Left colon (tissue), 2 donors: ENCODE results near the gene TMEM165. TPM values are rescaled to one million over a fixed set of nuclear protein-coding genes. Genes with fewer than 3 reads are reported as not detected.

ENCODE experiments used
- ATAC-seq: fragments of 200-7000 bp; cut with Tn5 transposase; one replicate; pipeline ENCODE4 v1.9.1; 2020; ENCODE audit warnings: mild to moderate bottlenecking, moderate library complexity
- DNase-seq, 2 donors: peaks; one replicate each; pipeline ENCODE4 v3.0.0-alpha.2; 2020
- intact Hi-C, 2 donors: fragments of 100-400 bp; cut with DNase I in 1 of 2; cut with micrococcal nuclease in 1 of 2; formaldehyde crosslinking; loops; one replicate each; pipeline versions ENCODE4 v1.11.2 to v1.14.0; 2022; cut with DNase I, micrococcal nuclease
- total RNA-seq, 2 donors: library from RNA; stranded (reverse); fragmentation: NEBNext Ultra II Directional; extraction: Animal tissue kit (Norgen Biotek cat#: 25700); gene quantifications; one replicate each; pipeline ENCODE4 v1.2.1, GENCODE V29; 2021
- donor health status: DM: no; HTN: no; CAD: no.
- donor health status: DM: yes; HTN: yes; CAD: no.

Gene TMEM165
- total RNA-seq, 2 donors from 2014 or later = 65.8 to 71.9 TPM

DNA sequence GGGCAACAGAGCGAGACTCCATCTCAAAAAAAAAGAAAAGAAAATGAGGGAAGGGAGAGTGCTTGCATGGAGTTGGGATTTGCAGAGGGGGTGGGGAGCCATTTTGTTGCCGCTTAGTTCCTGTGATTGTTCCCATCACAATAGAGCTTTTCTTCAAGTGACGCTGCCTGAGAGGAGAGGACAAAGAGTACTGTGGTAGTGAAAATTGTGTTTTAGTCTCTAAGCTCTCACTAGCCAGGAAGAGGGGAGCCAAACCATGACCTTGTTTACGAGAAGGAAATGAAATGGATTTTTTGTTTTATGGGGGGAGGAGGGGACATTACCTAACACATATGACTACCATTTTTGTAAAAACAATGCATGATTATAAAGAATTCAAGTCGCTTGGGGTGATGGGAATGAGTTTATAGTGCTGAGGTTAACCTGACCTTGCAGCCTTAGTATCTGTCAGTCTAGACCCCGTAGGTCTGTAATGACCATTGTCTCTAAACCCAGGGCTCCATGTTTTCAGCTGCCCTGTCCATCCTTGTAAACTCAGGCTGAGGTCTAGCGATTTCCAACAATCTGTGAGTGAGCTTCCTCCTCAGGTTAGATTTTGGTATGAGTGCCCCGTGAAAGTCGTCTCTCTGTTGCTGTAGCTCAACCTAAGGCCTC is 30.9 kb upstream of the TMEM165 start:
- no peak for ATAC-seq

DNA sequence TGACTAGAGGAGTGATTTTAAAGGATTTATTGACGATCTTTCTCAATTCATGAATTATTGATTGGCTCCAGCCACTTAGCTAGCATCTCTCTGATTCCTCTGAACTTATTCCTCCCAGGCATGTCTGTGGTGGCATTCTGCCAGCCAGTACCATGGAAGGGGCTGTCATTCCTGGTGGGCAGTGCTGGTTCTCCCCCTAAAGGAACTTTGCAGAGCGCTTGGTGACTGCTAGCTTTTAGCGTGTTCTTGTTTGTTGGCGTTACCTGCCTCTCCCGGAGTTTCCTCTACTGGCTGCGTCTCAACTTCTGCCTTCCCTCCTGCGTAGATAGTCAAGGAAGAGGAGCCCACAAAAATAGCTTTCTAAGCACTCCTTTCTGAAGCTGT is 30.4 kb upstream of the TMEM165 start:
- ATAC-seq (no peak), DNase-seq (no peak)
- intact Hi-C loops = no loop called here

More for the DNA sequence above, 30.9 kb upstream of the TMEM165 start:
- intact Hi-C loops = no loop called here
- no peak for DNase-seq

DNA sequence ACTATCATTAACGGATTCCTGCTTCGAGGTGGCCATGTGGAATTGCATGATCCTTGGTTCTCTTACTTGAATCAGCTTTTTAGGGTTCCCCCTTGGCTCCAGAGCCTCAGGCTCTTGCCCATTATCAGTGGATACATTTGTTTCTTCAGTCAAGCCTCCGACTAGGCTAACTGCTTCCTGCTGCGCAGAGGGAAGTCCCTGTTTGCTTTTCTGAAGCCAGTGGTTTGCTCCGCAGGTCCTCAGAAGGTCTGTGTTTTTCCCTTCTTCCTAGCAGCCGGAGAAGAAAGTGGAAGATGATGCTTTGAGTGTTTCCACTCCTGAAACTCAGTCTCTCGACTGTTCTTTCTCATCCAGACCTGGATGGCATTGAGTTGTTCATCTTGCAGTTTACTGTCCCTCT is 29.1 kb upstream of the TMEM165 start:
- intact Hi-C loops = no loop called here
- DNase-seq (no peak), ATAC-seq (no peak)

DNA sequence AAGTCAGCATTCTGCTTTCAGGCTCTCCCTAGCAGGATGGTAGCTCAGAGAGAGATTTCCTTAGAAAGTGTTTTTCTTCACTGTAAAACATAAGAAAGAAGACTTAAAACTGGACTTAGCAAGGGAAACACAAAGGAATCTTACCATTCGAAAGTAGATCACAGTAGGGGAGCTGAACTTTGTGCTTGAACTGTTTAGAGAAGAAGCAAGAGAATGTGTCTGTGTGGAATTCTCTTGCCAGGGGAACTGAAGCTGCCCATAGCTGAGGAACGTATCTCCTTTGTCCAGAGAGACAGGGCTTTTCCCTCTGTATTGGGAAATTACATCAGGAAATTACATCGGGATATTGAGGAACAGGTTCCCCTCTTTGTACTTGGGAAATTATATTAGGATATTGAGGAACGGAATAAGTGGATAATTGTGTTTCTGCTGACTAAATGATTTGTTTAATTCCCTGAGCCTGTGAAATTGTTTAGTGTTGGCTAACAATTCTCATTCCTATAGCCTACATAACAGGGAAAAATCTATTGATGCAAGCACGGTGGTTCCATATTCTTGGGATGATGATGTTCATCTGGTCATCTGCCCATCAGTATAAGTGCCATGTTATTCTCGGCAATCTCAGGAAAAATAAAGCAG is 28.6 kb upstream of the TMEM165 start:
- intact Hi-C loops = no loop called here
- ATAC-seq (no peak), DNase-seq (no peak)

DNA sequence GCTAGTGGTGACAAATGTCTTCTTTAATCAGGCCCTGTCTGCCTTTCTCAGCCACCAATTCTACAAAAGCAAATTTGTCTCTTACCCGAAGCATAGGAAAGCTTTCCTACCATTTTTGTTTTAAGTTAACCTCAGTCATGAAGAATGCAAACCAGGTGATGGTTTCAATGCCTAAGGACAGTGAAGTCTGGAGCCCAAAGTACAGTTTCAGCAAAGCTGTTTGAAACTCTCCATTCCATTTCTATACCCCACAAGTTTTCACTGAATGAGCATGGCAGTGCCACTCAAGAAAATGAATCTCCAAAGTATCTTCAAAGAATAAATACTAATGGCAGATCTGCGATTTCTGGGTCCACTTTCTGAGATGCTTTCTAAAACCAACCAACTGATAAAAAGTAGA is 25.8 kb upstream of the TMEM165 start:
- DNase-seq = no peak
- ATAC-seq = no peak
- intact Hi-C loops = no loop called here

DNA sequence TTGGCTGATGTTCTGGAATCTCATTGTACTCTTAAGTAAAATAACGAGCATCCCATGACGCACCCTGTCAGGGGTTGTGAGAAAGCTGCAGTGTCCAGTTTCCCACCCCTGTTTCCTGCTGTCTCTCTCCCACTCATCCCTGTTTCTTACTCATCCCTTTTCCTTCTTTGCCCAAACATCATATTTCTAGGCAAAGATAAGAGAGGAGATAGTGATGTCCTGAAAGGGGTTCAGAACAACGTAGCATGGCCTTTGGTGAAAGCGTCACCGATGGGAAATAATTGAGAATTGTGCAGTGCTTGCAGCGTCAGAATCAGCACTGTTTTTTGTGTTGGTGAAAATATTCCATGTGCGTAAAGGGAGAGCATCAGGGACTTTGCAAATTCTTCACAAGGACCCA is 23.5 kb upstream of the TMEM165 start:
- intact Hi-C loops = no loop called here
- no peak for DNase-seq
- ATAC-seq = no peak

DNA sequence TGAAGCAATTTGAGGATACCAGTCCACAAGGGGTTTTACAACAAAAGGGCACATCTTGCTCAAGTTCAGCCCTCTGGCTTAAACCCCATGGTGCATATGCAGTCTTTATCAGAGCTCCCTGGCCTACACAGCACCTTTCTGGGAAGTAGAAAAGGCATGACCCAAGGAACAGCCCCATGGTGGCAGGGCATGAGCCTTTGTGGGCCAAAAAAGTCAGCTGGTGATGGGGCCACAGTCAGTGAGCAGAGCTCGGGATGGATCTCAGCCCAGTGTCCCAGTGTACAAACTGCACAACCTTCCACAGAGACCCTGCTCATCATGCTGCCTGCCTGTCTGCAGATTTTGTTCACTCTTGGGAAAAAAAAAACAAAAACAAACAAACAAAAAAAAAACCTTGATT is 22.3 kb upstream of the TMEM165 start:
- ATAC-seq (no peak), DNase-seq (no peak)
- intact Hi-C loops = no loop called here

DNA sequence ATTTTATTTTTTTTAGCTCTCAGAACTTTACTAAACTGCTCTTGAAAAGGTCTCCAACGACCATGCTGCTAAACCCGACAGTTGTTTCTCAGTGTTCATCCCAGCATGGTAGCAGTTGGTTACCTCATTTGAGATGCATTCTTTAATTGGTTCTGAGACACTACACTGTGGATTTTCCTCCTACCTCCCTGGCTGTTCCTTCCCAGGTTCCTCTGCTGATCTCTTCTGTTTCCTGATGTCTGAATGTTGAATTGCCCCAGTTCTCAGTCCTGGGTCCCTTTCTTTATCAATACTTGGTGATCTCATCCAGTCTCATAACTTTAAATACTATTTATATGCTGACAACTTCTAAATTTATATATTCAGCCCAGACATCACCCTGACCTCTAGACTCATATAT is 19.1 kb upstream of the TMEM165 start:
- intact Hi-C loops = no loop called here
- ATAC-seq (no peak), DNase-seq (no peak)

DNA sequence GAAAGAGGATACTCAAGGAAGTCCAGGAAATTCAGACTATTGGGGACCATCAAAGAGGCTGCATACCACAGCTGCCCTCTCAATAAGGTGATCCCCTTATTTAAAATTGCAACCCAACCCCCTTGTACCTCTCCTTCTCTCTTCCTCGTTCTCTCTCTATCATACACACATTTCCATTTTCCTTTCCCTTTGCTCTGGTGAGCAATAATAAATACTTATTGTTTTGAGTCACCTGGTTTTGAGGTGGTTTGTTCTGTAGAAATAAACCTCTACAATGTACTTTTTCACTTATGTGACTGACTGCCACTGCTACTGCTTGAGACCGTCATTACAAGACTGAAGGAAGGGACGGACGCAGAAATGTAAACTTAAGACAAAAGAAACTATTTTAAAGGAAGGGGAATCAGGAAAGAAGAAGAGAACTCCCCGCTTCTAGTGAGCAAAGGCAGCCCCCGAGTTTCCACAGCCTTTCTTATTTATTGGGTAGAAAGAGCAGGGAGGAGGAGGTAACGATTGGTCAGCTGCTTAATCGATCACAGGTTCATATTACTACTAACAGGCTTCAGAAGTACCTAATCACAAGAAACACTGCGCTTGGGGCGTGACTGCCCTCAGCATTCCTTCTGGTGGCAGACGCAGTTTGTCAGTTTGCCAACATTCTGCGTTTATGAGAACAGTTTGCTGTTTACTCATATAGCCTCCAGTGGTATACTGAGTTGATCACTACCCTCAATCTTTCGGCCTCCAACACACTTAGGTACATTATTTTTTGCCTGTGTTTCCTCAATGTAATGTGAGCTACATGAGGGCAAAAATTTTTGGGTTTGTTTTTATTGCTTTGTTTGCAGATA is 16.9 kb upstream of the TMEM165 start:
- DNase-seq (peak; percentile 49 to 61), ATAC-seq (peak; percentile 62)
- intact Hi-C loops = no loop called here

DNA sequence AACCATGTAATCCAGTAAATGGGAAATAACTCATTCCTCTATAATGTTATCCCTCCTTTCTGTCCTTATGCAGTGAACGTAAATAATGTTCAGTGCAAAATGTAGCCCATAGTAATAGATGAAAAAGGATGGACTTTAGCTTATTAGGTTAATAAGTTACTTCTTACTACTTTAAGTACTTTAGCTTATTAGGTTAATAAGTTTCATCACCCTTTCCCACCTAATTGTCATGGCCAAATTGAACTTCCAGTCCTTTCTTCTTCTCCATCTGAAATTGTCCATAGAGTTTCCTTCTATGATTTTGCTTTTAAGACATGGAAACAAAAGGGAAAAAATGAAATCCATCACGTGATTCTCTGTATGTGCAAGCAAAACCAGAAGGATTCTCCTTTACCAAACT is 15.2 kb upstream of the TMEM165 start:
- intact Hi-C loops = no loop called here
- DNase-seq = no peak
- ATAC-seq = no peak

DNA sequence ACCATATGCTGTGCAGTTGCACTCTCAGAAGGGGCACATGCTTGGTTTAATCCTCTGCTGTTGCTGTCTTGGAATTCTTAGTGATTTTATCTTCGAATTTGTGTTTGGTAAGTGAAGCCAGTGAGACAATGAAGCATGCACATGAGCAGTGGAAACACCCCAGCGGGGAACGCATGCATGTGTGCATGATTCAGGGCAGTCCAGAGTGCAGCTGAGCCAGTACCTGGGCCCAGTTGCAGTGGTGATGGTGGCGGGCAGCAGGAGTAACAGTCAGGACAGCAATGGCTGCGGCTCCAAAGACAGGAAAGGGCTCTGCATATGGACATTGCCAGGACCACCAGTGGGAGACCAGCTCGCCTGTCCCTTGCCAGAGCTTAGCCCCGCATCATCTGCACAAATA is 14.3 kb upstream of the TMEM165 start:
- intact Hi-C loops = no loop called here
- DNase-seq (no peak), ATAC-seq (no peak)

DNA sequence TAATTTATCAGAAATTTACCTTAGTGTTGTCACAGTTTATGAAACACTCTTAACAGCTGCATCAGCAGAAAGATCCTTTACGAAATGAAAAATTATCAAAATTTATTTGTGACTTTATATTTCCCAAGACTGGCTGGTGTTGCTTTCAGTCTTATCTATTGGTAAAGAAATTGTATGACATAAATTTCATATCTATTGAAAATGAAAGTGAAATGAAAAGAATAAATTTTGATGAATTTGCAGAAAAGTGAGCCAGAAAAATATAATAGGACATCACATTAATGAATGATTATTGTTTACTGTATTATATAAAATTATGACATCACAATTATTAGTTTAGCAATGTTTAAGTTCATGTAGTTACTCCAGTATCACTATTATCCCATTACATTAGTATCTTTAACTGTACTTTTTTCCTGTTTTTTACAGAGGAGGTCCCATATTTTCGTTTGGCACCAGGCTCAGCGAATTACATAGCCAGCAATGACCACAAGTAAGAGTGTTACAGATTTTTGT is 13.2 kb upstream of the TMEM165 start:
- no peak for DNase-seq
- intact Hi-C loops = no loop called here
- ATAC-seq = no peak

DNA sequence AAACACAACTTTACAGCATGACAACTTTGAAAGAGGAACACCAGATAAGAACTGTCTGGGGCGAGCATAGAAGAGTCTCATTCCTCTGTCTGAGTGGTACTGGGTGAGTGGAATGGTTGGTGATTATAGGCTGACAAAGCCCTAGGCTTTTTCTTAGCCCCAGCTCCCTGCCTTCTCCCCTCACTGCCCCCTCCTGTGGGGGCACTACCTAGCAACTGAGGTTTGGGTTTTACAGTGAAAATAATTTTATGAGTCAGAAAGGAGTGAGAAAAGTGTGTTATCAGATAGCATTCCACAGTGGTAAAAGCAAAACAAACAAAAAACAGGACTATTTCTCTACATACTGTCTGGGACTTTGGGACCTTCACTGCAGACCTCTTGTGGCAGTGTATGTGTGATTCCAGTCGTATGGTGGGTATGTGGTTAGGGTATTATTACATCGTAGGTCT is 10.5 kb upstream of the TMEM165 start:
- DNase-seq = no peak
- ATAC-seq = no peak
- intact Hi-C loops = no loop called here

DNA sequence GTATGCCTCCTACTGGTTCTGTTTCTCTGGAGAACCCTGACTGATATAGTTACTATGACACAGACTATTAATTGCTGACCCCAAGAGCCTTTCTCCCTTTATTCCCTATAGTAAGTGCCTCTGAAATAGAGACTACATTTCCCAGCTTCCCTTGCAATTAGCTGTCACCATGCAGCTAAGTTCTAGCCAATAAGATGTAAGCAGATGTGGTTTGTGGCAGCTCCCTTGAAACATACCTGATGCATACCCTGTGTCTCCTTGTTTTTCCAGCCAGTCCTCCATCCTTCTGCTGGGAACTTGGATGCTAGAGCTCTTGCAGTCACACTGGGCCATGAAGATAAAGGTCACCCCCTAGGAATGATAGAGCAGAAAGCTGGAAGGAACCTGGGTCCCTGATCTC is 9.7 kb upstream of the TMEM165 start:
- ATAC-seq (peak; percentile 68), DNase-seq (no peak)
- intact Hi-C loops = no loop called here

DNA sequence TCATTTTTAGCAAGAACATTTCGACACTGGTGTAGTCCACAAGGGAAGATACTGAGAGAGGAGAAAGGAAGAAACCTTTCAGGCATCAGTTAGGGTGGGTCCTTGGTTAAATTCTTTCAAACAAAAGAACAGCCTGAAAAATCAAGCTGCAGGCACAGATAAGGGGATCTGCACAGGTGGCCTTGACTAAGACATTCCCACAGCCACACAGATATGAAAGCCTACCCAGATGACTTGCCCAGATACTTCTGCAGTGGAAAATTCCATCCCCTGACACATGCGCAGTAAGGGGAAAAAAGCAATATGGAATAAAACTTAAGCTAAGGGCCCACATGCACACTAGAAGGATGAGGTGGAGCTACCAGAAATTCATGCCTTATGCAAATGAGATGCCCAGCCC is 8.9 kb upstream of the TMEM165 start:
- no peak for DNase-seq
- ATAC-seq = no peak
- intact Hi-C loops = no loop called here

DNA sequence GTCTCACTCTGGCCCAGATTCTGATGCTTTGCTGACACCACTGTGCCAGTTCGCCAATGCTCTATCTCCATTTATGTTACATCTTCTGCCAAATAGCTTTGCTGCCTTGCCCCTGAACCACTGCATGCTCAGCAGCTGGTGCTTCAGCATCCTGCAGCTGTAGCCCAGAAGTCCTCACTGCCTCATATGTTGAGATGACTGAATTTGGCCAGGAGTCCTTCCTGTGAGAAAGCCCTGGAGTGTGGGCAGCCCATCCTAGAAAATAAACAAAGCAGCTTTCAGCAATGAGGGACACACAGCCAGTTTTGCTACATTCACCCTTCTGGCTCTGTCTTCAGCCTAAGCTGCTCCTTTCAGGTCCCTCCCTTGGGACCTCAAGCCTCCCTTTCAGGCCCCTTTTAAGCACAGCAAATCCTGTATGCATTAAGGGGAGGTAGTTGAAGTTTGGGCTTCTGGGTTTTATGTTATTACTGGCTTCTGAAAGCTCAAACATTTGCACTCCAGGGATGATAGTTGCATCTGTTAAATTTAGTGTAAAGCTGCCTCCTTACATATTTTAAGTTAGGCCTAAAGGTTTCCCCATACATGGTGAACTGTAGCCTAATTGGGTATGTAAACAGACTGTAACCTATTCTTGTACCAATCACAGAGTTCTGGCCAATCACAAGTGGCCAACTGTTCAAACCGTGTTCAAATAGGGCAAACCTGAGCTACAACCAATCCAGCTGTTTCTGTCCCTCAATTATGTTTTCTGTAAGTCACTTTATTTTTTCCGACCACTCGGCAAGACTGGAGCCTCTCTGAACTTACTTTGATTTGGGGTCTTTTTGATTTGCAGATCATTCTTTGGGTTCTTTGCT is 2.1 kb upstream of the TMEM165 start:
- intact Hi-C loops = no loop called here
- DNase-seq (no peak), ATAC-seq (no peak)

DNA sequence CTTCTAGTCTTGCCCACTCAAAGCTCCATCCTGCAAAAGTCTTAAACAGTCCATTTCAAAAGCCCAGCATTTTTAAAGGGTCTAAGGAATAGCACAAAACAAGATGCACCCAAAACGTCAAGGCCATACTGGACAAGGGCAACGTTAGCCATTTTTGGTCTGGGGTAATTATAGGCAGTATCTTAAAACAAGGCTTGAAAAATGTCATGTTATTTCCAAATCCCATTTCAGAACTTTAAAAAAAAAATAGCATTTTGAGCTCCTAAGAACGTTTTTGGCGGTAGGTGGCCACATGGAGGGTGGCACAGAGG is 584 bp upstream of the TMEM165 start:
- ATAC-seq (no peak), DNase-seq (no peak)
- intact Hi-C loops = no loop called here

DNA sequence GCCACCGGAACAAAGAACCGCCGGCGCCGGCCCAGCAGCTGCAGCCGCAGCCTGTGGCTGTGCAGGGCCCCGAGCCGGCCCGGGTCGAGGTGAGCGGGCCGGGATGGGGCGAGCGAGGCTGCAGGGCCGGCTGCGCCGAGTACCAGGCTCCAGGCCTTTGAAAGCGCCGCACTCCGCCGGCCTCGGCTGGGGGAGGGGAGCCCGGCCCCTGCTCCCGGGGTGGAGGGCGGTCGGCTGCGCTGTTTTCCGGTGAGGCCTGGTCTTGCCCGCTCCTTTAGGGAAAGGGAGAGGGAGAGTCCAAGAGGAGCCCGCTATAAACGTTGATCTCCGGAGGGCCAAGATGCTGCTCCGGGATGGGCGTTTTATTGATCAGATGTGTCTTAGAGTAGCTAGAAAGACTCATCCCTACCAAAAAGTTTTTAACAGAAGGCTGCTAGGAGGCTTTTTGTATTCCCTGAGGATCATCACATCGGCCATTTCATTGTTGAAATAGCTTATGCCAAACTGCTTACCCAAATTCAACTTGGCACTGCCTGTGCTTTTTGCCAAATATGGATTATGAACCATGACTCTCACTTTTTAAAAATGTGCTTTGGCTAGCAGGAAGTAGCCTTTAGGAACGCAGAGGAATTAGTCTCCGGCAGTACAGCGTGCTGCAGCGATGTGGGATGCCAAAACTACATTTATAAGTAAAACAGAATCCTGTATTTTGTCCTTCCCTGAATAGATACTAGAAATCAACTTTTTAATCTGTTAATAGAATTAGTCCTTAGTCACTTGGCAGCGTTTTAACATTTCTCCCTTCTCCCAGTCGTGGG is 760 bp downstream of the TMEM165 start:
- intact Hi-C loops = no loop called here
- peak; percentile 47 to 65 for DNase-seq
- ATAC-seq = peak; percentile 50

DNA sequence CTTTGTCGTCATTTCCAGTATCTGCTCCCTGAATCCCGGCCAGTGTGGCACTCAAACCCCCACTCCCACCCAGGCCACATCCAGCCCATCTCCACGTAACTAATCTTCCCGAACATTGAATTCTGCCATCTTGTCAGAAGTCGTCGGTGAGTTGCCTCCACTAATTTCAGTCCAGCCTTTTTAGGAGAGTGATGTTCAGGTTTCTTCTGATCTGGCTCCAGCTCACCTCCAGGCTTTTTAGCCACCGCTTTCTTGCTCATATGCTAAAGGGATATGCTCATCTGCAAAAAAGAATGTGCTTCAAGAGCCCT is 1.3 kb downstream of the TMEM165 start:
- no peak for ATAC-seq
- peak in 1 of 2 donors; percentile 18 for DNase-seq
- intact Hi-C loops = no loop called here
